Measurements from ENCODE around the gene NID1. TPM values are rescaled to one million over a fixed set of nuclear protein-coding genes. Genes with fewer than 3 reads are reported as not detected.
"Not testable (repeated sequence)": the region's sequence is repeated elsewhere in the genome, so short reads cannot be mapped to it uniquely, and the experiment has no call there.

NID1 gene
- total RNA-seq, 1 experiment from 2014 or later = 0.21 TPM

GRCh38 chr1:235992868-235993267, 72.0 kb downstream of the NID1 start:
- DNase-seq (ENCODE audit: low read depth, low spot score) = no peak
- in situ Hi-C loops (cut with HindIII; ENCODE audit: low pct_unique_long_range_greater_than_20kb, low sequenced_read_pairs) = no loop called here

- in situ Hi-C loops (cut with HindIII; ENCODE audit: low pct_unique_long_range_greater_than_20kb, low sequenced_read_pairs) = no loop called here
- DNase-seq (ENCODE audit: low read depth, low spot score) = no peak
These were observed 72.5 kb downstream of the NID1 start for GRCh38 chr1:235992346-235992745.

- no peak for DNase-seq (ENCODE audit: low read depth, low spot score)
- in situ Hi-C loops (cut with HindIII; ENCODE audit: low pct_unique_long_range_greater_than_20kb, low sequenced_read_pairs) = no loop called here
These were observed 74.5 kb downstream of the NID1 start for GRCh38 chr1:235990330-235990795.

GRCh38 chr1:235989105-235989504, 75.8 kb downstream of the NID1 start:
- in situ Hi-C loops (cut with HindIII; ENCODE audit: low pct_unique_long_range_greater_than_20kb, low sequenced_read_pairs) = no loop called here
- no peak for DNase-seq (ENCODE audit: low read depth, low spot score)

- in situ Hi-C loops (cut with HindIII; ENCODE audit: low pct_unique_long_range_greater_than_20kb, low sequenced_read_pairs) = no loop called here
These were observed 78.0 kb downstream of the NID1 start for GRCh38 chr1:235986869-235987268.

GRCh38 chr1:235984041-235984825, 80.7 kb downstream of the NID1 start:
- no peak for DNase-seq (ENCODE audit: low read depth, low spot score)
- in situ Hi-C loops (cut with HindIII; ENCODE audit: low pct_unique_long_range_greater_than_20kb, low sequenced_read_pairs) = no loop called here

More at GRCh38 chr1:235986869-235987268, 78.0 kb downstream of the NID1 start:
- DNase-seq (ENCODE audit: low read depth, low spot score) = no peak

- no peak for DNase-seq (ENCODE audit: low read depth, low spot score)
- in situ Hi-C loops (cut with HindIII; ENCODE audit: low pct_unique_long_range_greater_than_20kb, low sequenced_read_pairs) = no loop called here
These were observed 83.9 kb downstream of the NID1 start for GRCh38 chr1:235980976-235981375.

GRCh38 chr1:235979716-235980333, 85.1 kb downstream of the NID1 start:
- in situ Hi-C loops (cut with HindIII; ENCODE audit: low pct_unique_long_range_greater_than_20kb, low sequenced_read_pairs) = no loop called here
- peak; percentile 95 for DNase-seq (ENCODE audit: low read depth, low spot score)

- DNase-seq (ENCODE audit: low read depth, low spot score) = no peak
- in situ Hi-C loops (cut with HindIII; ENCODE audit: low pct_unique_long_range_greater_than_20kb, low sequenced_read_pairs) = no loop called here
These were observed 85.7 kb downstream of the NID1 start for GRCh38 chr1:235979176-235979575.

GRCh38 chr1:235976490-235976889, 88.4 kb downstream of the NID1 start:
- DNase-seq (ENCODE audit: low read depth, low spot score) = no peak
- in situ Hi-C loops (cut with HindIII; ENCODE audit: low pct_unique_long_range_greater_than_20kb, low sequenced_read_pairs) = no loop called here

GRCh38 chr1:235974616-235975015, 90.3 kb downstream of the NID1 start:
- DNase-seq (ENCODE audit: low read depth, low spot score) = no peak
- in situ Hi-C loops (cut with HindIII; ENCODE audit: low pct_unique_long_range_greater_than_20kb, low sequenced_read_pairs) = no loop called here

- DNase-seq (ENCODE audit: low read depth, low spot score); in situ Hi-C loops (cut with HindIII; ENCODE audit: low pct_unique_long_range_greater_than_20kb, low sequenced_read_pairs): not testable (repeated sequence)
These were observed 92.2 kb downstream of the NID1 start for GRCh38 chr1:235972691-235973090.

- no peak for DNase-seq (ENCODE audit: low read depth, low spot score)
- in situ Hi-C loops (cut with HindIII; ENCODE audit: low pct_unique_long_range_greater_than_20kb, low sequenced_read_pairs) = no loop called here
These were observed 92.6 kb downstream of the NID1 start for GRCh38 chr1:235972311-235972689.

- DNase-seq (ENCODE audit: low read depth, low spot score) = peak; percentile 97
- in situ Hi-C loops (cut with HindIII; ENCODE audit: low pct_unique_long_range_greater_than_20kb, low sequenced_read_pairs) = no loop called here
These were observed 93.1 kb downstream of the NID1 start for GRCh38 chr1:235971571-235972310.

GRCh38 chr1:235971020-235971419, 93.9 kb downstream of the NID1 start:
- DNase-seq (ENCODE audit: low read depth, low spot score) = no peak
- in situ Hi-C loops (cut with HindIII; ENCODE audit: low pct_unique_long_range_greater_than_20kb, low sequenced_read_pairs) = no loop called here

- DNase-seq (ENCODE audit: low read depth, low spot score) = no peak
- in situ Hi-C loops (cut with HindIII; ENCODE audit: low pct_unique_long_range_greater_than_20kb, low sequenced_read_pairs) = no loop called here
These were observed 96.1 kb downstream of the NID1 start for GRCh38 chr1:235968831-235969230.

GRCh38 chr1:235966134-235966533, 98.8 kb downstream of the NID1 start:
- DNase-seq (ENCODE audit: low read depth, low spot score); in situ Hi-C loops (cut with HindIII; ENCODE audit: low pct_unique_long_range_greater_than_20kb, low sequenced_read_pairs): not testable (repeated sequence)

GRCh38 chr1:235960809-235961208, 104.1 kb downstream of the NID1 start:
- no peak for DNase-seq (ENCODE audit: low read depth, low spot score)
- in situ Hi-C loops (cut with HindIII; ENCODE audit: low pct_unique_long_range_greater_than_20kb, low sequenced_read_pairs) = no loop called here
